Mesenchymal stem cell (in vitro differentiated cells and primary cell): ENCODE results near the gene ZNF608.

Experiments
- DNase-seq: peaks from one replicate; pipeline ENCODE4 v3.0.0-alpha.2; 2013
- H2AFZ ChIP-seq: one replicate; pipeline ENCODE4 v1.6.1; 2013; ENCODE audit warnings: low read depth, mild to moderate bottlenecking, control low read depth, inconsistent platforms, low read length, moderate library complexity
- H2AK5ac ChIP-seq: 2 replicates; pipeline ENCODE4 v1.6.1; 2013; ENCODE audit warnings: low read length, moderate library complexity, mild to moderate bottlenecking, inconsistent platforms; ENCODE audit not compliant: severe bottlenecking
- H2BK120ac ChIP-seq: one replicate; pipeline ENCODE4 v1.6.1; 2013; ENCODE audit warnings: low read depth, mild to moderate bottlenecking, inconsistent platforms, low read length, moderate library complexity
- H2BK12ac ChIP-seq, 2 experiments: one replicate each; pipeline ENCODE4 v1.6.1; 2013; ENCODE audit warnings: inconsistent platforms in 2 of 2, low read length in 2 of 2, mild to moderate bottlenecking in 2 of 2, moderate library complexity in 2 of 2, control low read depth in 1 of 2
- H2BK15ac ChIP-seq: one replicate; pipeline ENCODE4 v1.6.1; 2013; ENCODE audit warnings: mild to moderate bottlenecking, low read depth, inconsistent platforms; ENCODE audit not compliant: poor library complexity, severe bottlenecking
- H2BK5ac ChIP-seq: 2 replicates; pipeline ENCODE4 v1.6.1; 2013; ENCODE audit warnings: low read depth, mild to moderate bottlenecking, low read length, control low read depth, inconsistent platforms; ENCODE audit not compliant: poor library complexity, severe bottlenecking
- H3K14ac ChIP-seq, 2 experiments: one replicate each; pipeline ENCODE4 v1.6.1; 2013; ENCODE audit warnings: inconsistent platforms in 2 of 2, low read length in 2 of 2, control low read depth in 1 of 2, mild to moderate bottlenecking in 1 of 2, moderate library complexity in 1 of 2
- H3K18ac ChIP-seq, 2 experiments: one replicate each; pipeline ENCODE4 v1.6.1; 2013; ENCODE audit warnings: inconsistent platforms in 2 of 2, low read length in 2 of 2, control low read depth in 1 of 2, low read depth in 1 of 2, mild to moderate bottlenecking in 1 of 2
- H3K23ac ChIP-seq, 2 experiments: one replicate each; pipeline ENCODE4 v1.6.1; 2013; ENCODE audit warnings: inconsistent platforms in 2 of 2, low read length in 2 of 2, mild to moderate bottlenecking in 2 of 2, moderate library complexity in 2 of 2, control low read depth in 1 of 2
- H3K27ac ChIP-seq: 2 replicates; pipeline ENCODE4 v1.5.1; 2013; ENCODE audit warnings: mild to moderate bottlenecking, moderate library complexity, low read length, control low read depth, inconsistent platforms; ENCODE audit not compliant: poor library complexity, severe bottlenecking
- H3K27me3 ChIP-seq, 2 experiments: 2 replicates each; pipeline versions ENCODE4 v1.6.1 to v1.7.0; 2013; ENCODE audit warnings: low read length in 2 of 2, mild to moderate bottlenecking in 2 of 2, moderate library complexity in 2 of 2, control low read depth in 1 of 2, inconsistent platforms in 1 of 2; ENCODE audit not compliant: control insufficient read depth in 1 of 2, insufficient read depth in 1 of 2
- H3K36me3 ChIP-seq, 2 experiments: 2 replicates each; pipeline versions ENCODE4 v1.6.1 to v1.7.0; 2013; ENCODE audit warnings: low read length in 2 of 2, control low read depth in 1 of 2, inconsistent platforms in 1 of 2, low read depth in 1 of 2, mild to moderate bottlenecking in 1 of 2; ENCODE audit not compliant: insufficient read depth in 2 of 2, control insufficient read depth in 1 of 2
- H3K4ac ChIP-seq, 2 experiments: one replicate each; pipeline ENCODE4 v1.6.1; 2013; ENCODE audit warnings: inconsistent platforms in 2 of 2, low read length in 2 of 2, mild to moderate bottlenecking in 2 of 2, moderate library complexity in 2 of 2, control low read depth in 1 of 2, low read depth in 1 of 2
- H3K4me1 ChIP-seq: 2 replicates; pipeline ENCODE4 v1.6.1; 2013; ENCODE audit warnings: low read depth, low read length, control low read depth; ENCODE audit not compliant: control insufficient read depth, insufficient read depth
- H3K4me2 ChIP-seq: 2 replicates; pipeline ENCODE4 v1.6.1; 2013; ENCODE audit warnings: low read length, mild to moderate bottlenecking, inconsistent platforms; ENCODE audit not compliant: poor library complexity, severe bottlenecking
- H3K4me3 ChIP-seq, 2 experiments: 2 replicates each; pipeline versions ENCODE4 v1.5.1 to v1.7.0; 2013; ENCODE audit warnings: low read length in 2 of 2, mild to moderate bottlenecking in 2 of 2, control low read depth in 1 of 2, low read depth in 1 of 2; ENCODE audit not compliant: insufficient read depth in 1 of 2
- H3K79me1 ChIP-seq: replicated peaks from 2 replicates; pipeline ENCODE4 v1.6.1; 2013; ENCODE audit warnings: mild to moderate bottlenecking, control low read depth, low read length, inconsistent platforms; ENCODE audit not compliant: poor library complexity, severe bottlenecking
- H3K9ac ChIP-seq: 2 replicates; pipeline ENCODE4 v1.7.0; 2013; ENCODE audit warnings: mild to moderate bottlenecking, low read length, moderate library complexity
- H3K9me3 ChIP-seq: 2 replicates; pipeline ENCODE4 v1.7.0; 2013; ENCODE audit warnings: mild to moderate bottlenecking, low read length; ENCODE audit not compliant: control insufficient read depth
- H4K8ac ChIP-seq: one replicate; pipeline ENCODE4 v1.6.1; 2013; ENCODE audit warnings: inconsistent platforms, mild to moderate bottlenecking, low read length, moderate library complexity
- H4K91ac ChIP-seq: one replicate; pipeline ENCODE4 v1.6.1; 2013; ENCODE audit warnings: mild to moderate bottlenecking, low read length, inconsistent platforms
- WGBS: methylation state at CpG from one replicate; pipeline ENCODE4 v1.1.7; 2013; ENCODE audit warnings: mixed read lengths; 5-methylcytosine and 5-hydroxymethylcytosine counted together

The ZNF608 gene

GRCh38 chr5:124790301-124790894, 44.0 kb upstream of the ZNF608 start:
- Histone ChIP-seq H3K27me3 (no peaks in the 10 kb centered on the region), H2BK12ac (no peak overlapping the region), H4K91ac (no peak overlapping the region), H2BK15ac (no peak overlapping the region), H2AK5ac (no peak overlapping the region), H3K18ac (no peak overlapping the region), H3K4me3 (no peak overlapping the region), H2BK120ac (no peak overlapping the region), H3K4ac (no peak overlapping the region), H3K23ac (no peak overlapping the region), H3K9me3 (no peaks in the 10 kb centered on the region), H2BK5ac (no peak overlapping the region), H3K79me1 (no peaks in the 10 kb centered on the region), H3K27ac (no peak overlapping the region), H3K9ac (no peak overlapping the region), H4K8ac (no peak overlapping the region), H3K36me3 (no peaks in the 10 kb centered on the region), H3K4me1 (no peaks in the 10 kb centered on the region), H3K14ac (no peak overlapping the region), H2AFZ (no peak overlapping the region), H3K4me2 (no peak overlapping the region)
- 91% methylated on average over 1 of the region's 3 CpGs for WGBS
- DNase-seq = peak; percentile 33

- no peak overlapping the region for H2BK12ac ChIP-seq
- no peak overlapping the region for H3K27ac ChIP-seq
- H2AFZ ChIP-seq = no peak overlapping the region
- H3K9ac ChIP-seq = no peak overlapping the region
- no peak overlapping the region for H2BK15ac ChIP-seq
- H3K4me1 ChIP-seq = no peaks in the 10 kb centered on the region
- H4K91ac ChIP-seq = no peak overlapping the region
- no peak overlapping the region for H3K4me2 ChIP-seq
- H3K36me3 ChIP-seq = no peaks in the 10 kb centered on the region
- no peak overlapping the region for H3K4me3 ChIP-seq
- H4K8ac ChIP-seq = no peak overlapping the region
- no peak overlapping the region for H2BK120ac ChIP-seq
- H3K79me1 ChIP-seq = no peaks in the 10 kb centered on the region
- WGBS = 83% methylated on average over 1 of the region's 4 CpGs
- H3K4ac ChIP-seq = no peak overlapping the region
- H3K23ac ChIP-seq = no peak overlapping the region
- H3K14ac ChIP-seq = no peak overlapping the region
- DNase-seq = peak; percentile 23
- H3K18ac ChIP-seq = no peak overlapping the region
- H2BK5ac ChIP-seq = no peak overlapping the region
- H2AK5ac ChIP-seq = no peak overlapping the region
- H3K27me3 ChIP-seq = no peaks in the 10 kb centered on the region
- no peaks in the 10 kb centered on the region for H3K9me3 ChIP-seq
These were observed 42.7 kb upstream of the ZNF608 start for GRCh38 chr5:124789104-124789605.

DNA sequence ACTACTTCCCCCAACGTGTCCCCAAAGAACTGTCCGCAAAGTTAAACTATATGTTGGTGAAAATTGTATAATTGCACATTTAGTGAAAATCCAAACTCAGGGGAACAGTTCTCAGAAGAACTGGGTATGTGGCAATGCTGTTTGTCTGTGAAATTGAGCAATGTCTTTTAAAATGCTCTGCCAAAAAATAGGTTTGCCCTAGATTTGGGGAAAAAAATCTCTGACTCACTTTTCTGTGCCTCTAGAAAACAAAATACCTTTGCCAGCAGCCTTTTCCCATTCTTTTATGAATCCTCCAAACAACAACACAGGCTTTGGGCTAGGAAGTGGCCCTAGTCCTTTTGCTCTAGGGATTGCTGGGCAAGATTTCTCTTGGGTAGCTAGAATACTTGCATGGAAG, 37.4 kb upstream of the ZNF608 start:
- Histone ChIP-seq H2AK5ac (no peak overlapping the region), H4K8ac (no peak overlapping the region), H3K27me3 (no peaks in the 10 kb centered on the region), H3K36me3 (no peaks in the 10 kb centered on the region), H3K9me3 (peaks cover 6% of the 10 kb centered on the region), H2AFZ (no peak overlapping the region), H3K79me1 (no peaks in the 10 kb centered on the region), H3K4me2 (no peak overlapping the region), H2BK5ac (no peak overlapping the region), H2BK120ac (no peak overlapping the region), H3K4me1 (no peaks in the 10 kb centered on the region), H2BK12ac (no peak overlapping the region), H3K23ac (no peak overlapping the region), H3K4ac (no peak overlapping the region), H4K91ac (no peak overlapping the region), H3K14ac (no peak overlapping the region), H2BK15ac (no peak overlapping the region), H3K4me3 (no peak overlapping the region), H3K9ac (no peak overlapping the region), H3K27ac (no peak overlapping the region), H3K18ac (no peak overlapping the region)
- WGBS = 100% methylated on average over 1 of the region's 2 CpGs
- DNase-seq = no peak

GRCh38 chr5:124783285-124783684, 36.8 kb upstream of the ZNF608 start:
- Histone ChIP-seq H2AK5ac (no peak overlapping the region), H2AFZ (no peak overlapping the region), H3K4me1 (no peaks in the 10 kb centered on the region), H4K8ac (no peak overlapping the region), H2BK15ac (no peak overlapping the region), H3K9me3 (peaks cover 6% of the 10 kb centered on the region), H2BK120ac (no peak overlapping the region), H3K36me3 (no peaks in the 10 kb centered on the region), H3K14ac (no peak overlapping the region), H2BK12ac (no peak overlapping the region), H3K9ac (no peak overlapping the region), H2BK5ac (no peak overlapping the region), H3K79me1 (no peaks in the 10 kb centered on the region), H3K4me2 (no peak overlapping the region), H3K4me3 (no peak overlapping the region), H3K18ac (no peak overlapping the region), H3K27me3 (no peaks in the 10 kb centered on the region), H4K91ac (no peak overlapping the region), H3K4ac (no peak overlapping the region), H3K27ac (no peak overlapping the region), H3K23ac (no peak overlapping the region)
- 100% methylated on average over 3 of the region's 3 CpGs for WGBS
- DNase-seq = no peak
